Mucosa of rectum (tissue), 2 donors: Measurements from ENCODE around the gene ZNF554.

ENCODE experiments used
- H3K27ac ChIP-seq, 2 donors: one replicate each; pipeline ENCODE4 v1.7.0; 2013; ENCODE audit warnings: inconsistent platforms in 2 of 2, low read depth in 2 of 2, low read length in 2 of 2
- H3K27me3 ChIP-seq, 2 donors: one replicate each; pipeline ENCODE4 v1.7.0; 2013; ENCODE audit warnings: low read length in 2 of 2; ENCODE audit not compliant: control insufficient read depth in 2 of 2, insufficient read depth in 2 of 2
- H3K36me3 ChIP-seq, 2 donors: one replicate each; pipeline ENCODE4 v1.7.0; 2013; ENCODE audit warnings: low read length in 2 of 2; ENCODE audit not compliant: control insufficient read depth in 2 of 2, insufficient read depth in 2 of 2
- H3K4me1 ChIP-seq, 2 donors: one replicate each; pipeline ENCODE4 v1.7.0; 2013; ENCODE audit warnings: low read length in 2 of 2, mild to moderate bottlenecking in 1 of 2; ENCODE audit not compliant: control insufficient read depth in 2 of 2, insufficient read depth in 2 of 2
- H3K4me3 ChIP-seq, 2 donors: one replicate each; pipeline ENCODE4 v1.7.0; 2013; ENCODE audit warnings: low read length in 2 of 2
- H3K9ac ChIP-seq, 2 donors: one replicate each; pipeline ENCODE4 v1.7.0; 2013; ENCODE audit warnings: low read length in 2 of 2, low read depth in 1 of 2, mild to moderate bottlenecking in 1 of 2
- H3K9me3 ChIP-seq, 2 donors: one replicate each; pipeline ENCODE4 v1.7.0; 2013; ENCODE audit warnings: low read length in 2 of 2; ENCODE audit not compliant: control insufficient read depth in 2 of 2
- donor health status: healthy.
- donor health status: Normal muscosa, but diverticular disease.

Gene ZNF554

GRCh38 chr19:2819540-2820111 lies at the start of gene ZNF554:
Gene ZNF554 (plus strand): TSS chr19:2819868. CDS start chr19:2820072, 204 bp downstream.
- Histone ChIP-seq H3K4me1 (peaks cover 3 to 5% of the 10 kb centered on the region in 2 donors), H3K4me3 (peak within 1 kb of the TSS; percentile 76 to 81), H3K27me3 (no peaks in the 10 kb centered on the region), H3K9ac (peak within 1 kb of the TSS; percentile 66 to 82), H3K27ac (no peak within 1 kb of the TSS), H3K9me3 (no peaks in the 10 kb centered on the region), H3K36me3 (no peaks in the 10 kb centered on the region)

GRCh38 chr19:2770055-2771013 lies 49.3 kb upstream of the ZNF554 start:
- Histone ChIP-seq H3K9ac (no peak overlapping the region), H3K27me3 (no peaks in the 10 kb centered on the region), H3K4me1 (peaks cover 0 to 8% of the 10 kb centered on the region in 2 donors), H3K9me3 (no peaks in the 10 kb centered on the region), H3K27ac (peak overlapping the region; percentile 58 to 60), H3K4me3 (no peak overlapping the region), H3K36me3 (peaks cover 6 to 22% of the 10 kb centered on the region in 2 donors)

- H3K27me3 ChIP-seq, result no peaks in the 10 kb centered on the region
- H3K27ac ChIP-seq, result no peak overlapping the region
- no peak overlapping the region for H3K9ac ChIP-seq
These were observed 47.6 kb upstream of the ZNF554 start for GRCh38 chr19:2771786-2772674.

GRCh38 chr19:2774083-2774679 lies 45.5 kb upstream of the ZNF554 start:
- Histone ChIP-seq H3K4me1 (peaks cover 0 to 11% of the 10 kb centered on the region in 2 donors), H3K9ac (no peak overlapping the region), H3K9me3 (no peaks in the 10 kb centered on the region), H3K36me3 (peaks cover 0 to 5% of the 10 kb centered on the region in 2 donors), H3K27me3 (no peaks in the 10 kb centered on the region), H3K27ac (peak overlapping the region in 1 of 2 donors; percentile 83), H3K4me3 (no peak overlapping the region)

More at GRCh38 chr19:2771786-2772674, 47.6 kb upstream of the ZNF554 start:
- Histone ChIP-seq H3K4me3 (no peak overlapping the region), H3K9me3 (no peaks in the 10 kb centered on the region), H3K36me3 (peaks cover 2 to 11% of the 10 kb centered on the region in 2 donors), H3K4me1 (peaks cover 0 to 11% of the 10 kb centered on the region in 2 donors)

GRCh38 chr19:2774953-2775555 lies 44.6 kb upstream of the ZNF554 start:
- H3K27ac ChIP-seq, result peak overlapping the region; percentile 73 to 83
- H3K36me3 ChIP-seq, result peaks cover 0 to 5% of the 10 kb centered on the region in 2 donors
- no peaks in the 10 kb centered on the region for H3K27me3 ChIP-seq
- H3K4me3 ChIP-seq, result no peak overlapping the region
- H3K9me3 ChIP-seq, result no peaks in the 10 kb centered on the region
- H3K4me1 ChIP-seq, result peaks cover 1 to 11% of the 10 kb centered on the region in 2 donors
- peak overlapping the region; percentile 16 to 49 for H3K9ac ChIP-seq

- H3K27me3 ChIP-seq, result no peaks in the 10 kb centered on the region
- peaks cover 3 to 9% of the 10 kb centered on the region in 2 donors for H3K4me1 ChIP-seq
- peak overlapping the region; percentile 73 to 83 for H3K27ac ChIP-seq
- H3K9ac ChIP-seq, result peak overlapping the region; percentile 36 to 49
- H3K4me3 ChIP-seq, result peak overlapping the region in 1 of 2 donors; percentile 56
- no peaks in the 10 kb centered on the region for H3K9me3 ChIP-seq
- H3K36me3 ChIP-seq, result peaks cover 0 to 5% of the 10 kb centered on the region in 2 donors
These were observed 43.9 kb upstream of the ZNF554 start for GRCh38 chr19:2775556-2776430.

- H3K27ac ChIP-seq, result no peak overlapping the region
- H3K9ac ChIP-seq, result no peak overlapping the region
- no peaks in the 10 kb centered on the region for H3K9me3 ChIP-seq
- H3K36me3 ChIP-seq, result peaks cover 0 to 5% of the 10 kb centered on the region in 2 donors
- H3K27me3 ChIP-seq, result no peaks in the 10 kb centered on the region
- H3K4me1 ChIP-seq, result peaks cover 9 to 24% of the 10 kb centered on the region in 2 donors
- H3K4me3 ChIP-seq, result no peak overlapping the region
These were observed 41.5 kb upstream of the ZNF554 start for GRCh38 chr19:2777952-2778683.

GRCh38 chr19:2779121-2779740 lies 40.4 kb upstream of the ZNF554 start:
- Histone ChIP-seq H3K36me3 (peaks cover 0 to 5% of the 10 kb centered on the region in 2 donors), H3K27ac (no peak overlapping the region), H3K27me3 (no peaks in the 10 kb centered on the region), H3K4me3 (no peak overlapping the region), H3K9me3 (no peaks in the 10 kb centered on the region), H3K4me1 (peaks cover 16 to 31% of the 10 kb centered on the region in 2 donors), H3K9ac (no peak overlapping the region)
